ENCODE results near the gene ZKSCAN3.

GRCh38 chr6:28370440-28370839 is 20.7 kb downstream of the ZKSCAN3 start:
- TF ChIP-seq CTCF (conservative IDR thresholded peaks at IDR 0.05), result no peak
- TF ChIP-seq ZFX (IDR thresholded peaks at IDR 0.05), result no peak
